SKM-1 treated with dmso at 0.1 percent for 144 hours (cell line): ENCODE results near the gene EFS.

Experiments
- DNase-seq: peaks from one replicate; lab custom pipeline; 2025; ENCODE audit not compliant: unreplicated experiment; lab: John Stamatoyannopoulos, UW

EFS gene

GRCh38 chr14:23359167-23359626, 5.8 kb downstream of the EFS start:
- no peak for DNase-seq

GRCh38 chr14:23358553-23359166, 6.3 kb downstream of the EFS start:
- no peak for DNase-seq

- no peak for DNase-seq
Observed at GRCh38 chr14:23358042-23358441, 6.9 kb downstream of the EFS start.

- DNase-seq, result no peak
Observed at GRCh38 chr14:23357261-23357660, 7.7 kb downstream of the EFS start.

GRCh38 chr14:23356662-23357061, 8.3 kb downstream of the EFS start:
- no peak for DNase-seq

- DNase-seq, result no peak
Observed at GRCh38 chr14:23355871-23356435, 9.0 kb downstream of the EFS start.

GRCh38 chr14:23354990-23355389, 10.0 kb downstream of the EFS start:
- DNase-seq, result no peak

GRCh38 chr14:23353433-23353780, 11.6 kb downstream of the EFS start:
- no peak for DNase-seq

- DNase-seq, result peak; percentile 8
Observed at GRCh38 chr14:23352506-23353432, 12.2 kb downstream of the EFS start, which contains the start of gene SLC22A17. TSS of gene SLC22A17 (minus strand) at chr14:23352887.

GRCh38 chr14:23351681-23352505, 13.1 kb downstream of the EFS start:
- no peak for DNase-seq

- DNase-seq, result no peak
Observed at GRCh38 chr14:23349156-23349845, 15.7 kb downstream of the EFS start.

- DNase-seq, result no peak
Observed at GRCh38 chr14:23348297-23348655, 16.7 kb downstream of the EFS start.

GRCh38 chr14:23347406-23348296, 17.3 kb downstream of the EFS start:
- DNase-seq, result no peak

- no peak for DNase-seq
Observed at GRCh38 chr14:23346693-23347405, 18.1 kb downstream of the EFS start.

GRCh38 chr14:23345987-23346692, 18.8 kb downstream of the EFS start:
- no peak for DNase-seq

GRCh38 chr14:23344481-23344880, 20.5 kb downstream of the EFS start:
- no peak for DNase-seq

GRCh38 chr14:23339506-23340268, 25.3 kb downstream of the EFS start:
- no peak for DNase-seq

GRCh38 chr14:23335623-23336022, 29.3 kb downstream of the EFS start:
- DNase-seq, result no peak
